ENCODE data around the gene NEDD4L. TPM values are rescaled to one million over a fixed set of nuclear protein-coding genes. Genes with fewer than 3 reads are reported as not detected.

NEDD4L gene
- total RNA-seq, 2 experiments from 2014 or later, result 11.2 to 13.7 TPM

GRCh38 chr18:58105206-58105887, 61.3 kb downstream of the NEDD4L start:
- ATAC-seq (ENCODE audit: poor library complexity), result no peak
- Mint-ChIP-seq H3K4me1 (ENCODE audit: low read depth) (peaks cover 8% of the 10 kb centered on the region), H3K27me3 (peaks cover 14% of the 10 kb centered on the region), H3K4me3 (no peak overlapping the region), H3K9me3 (no peaks in the 10 kb centered on the region), H3K27ac (no peak overlapping the region), H3K36me3 (ENCODE audit: low read depth) (no peaks in the 10 kb centered on the region)
- ChIA-PET POLR2A (no interaction called here), CTCF (no interaction called here)
- H3K27ac ChIP-seq (ENCODE audit: low read depth in 1 of 2, low read length in 2 of 2), result no peak overlapping the region
- H3K27me3 ChIP-seq (ENCODE audit: control insufficient read depth in 1 of 2, insufficient read depth in 2 of 2, low read length in 2 of 2), result no peaks in the 10 kb centered on the region
- H3K36me3 ChIP-seq (ENCODE audit: insufficient read depth, low read length), result no peaks in the 10 kb centered on the region
- intact Hi-C loops (cut with DNase I, micrococcal nuclease), result no loop called here
- no peak for TF ChIP-seq CTCF (IDR thresholded peaks at IDR 0.05)
- no peak overlapping the region for H3K4me3 ChIP-seq (ENCODE audit: low read length)
- no peak for DNase-seq
- H3K9me3 ChIP-seq (ENCODE audit: control insufficient read depth in 1 of 2, insufficient read depth in 1 of 2, low read length in 2 of 2), result no peaks in the 10 kb centered on the region
- H3K4me1 ChIP-seq (ENCODE audit: insufficient read depth, low read length), result no peaks in the 10 kb centered on the region

GRCh38 chr18:58105888-58106260, 61.8 kb downstream of the NEDD4L start:
- TF ChIP-seq CTCF (IDR thresholded peaks at IDR 0.05), result no peak
- Mint-ChIP-seq H3K4me3 (no peak overlapping the region), H3K9me3 (no peaks in the 10 kb centered on the region), H3K27me3 (peaks cover 14% of the 10 kb centered on the region), H3K4me1 (ENCODE audit: low read depth) (peaks cover 8% of the 10 kb centered on the region), H3K27ac (no peak overlapping the region), H3K36me3 (ENCODE audit: low read depth) (no peaks in the 10 kb centered on the region)
- H3K4me3 ChIP-seq (ENCODE audit: low read length), result no peak overlapping the region
- CTCF ChIA-PET, result no interaction called here
- H3K27ac ChIP-seq (ENCODE audit: low read depth in 1 of 2, low read length in 2 of 2), result no peak overlapping the region
- no peaks in the 10 kb centered on the region for H3K9me3 ChIP-seq (ENCODE audit: control insufficient read depth in 1 of 2, insufficient read depth in 1 of 2, low read length in 2 of 2)
- no peaks in the 10 kb centered on the region for H3K27me3 ChIP-seq (ENCODE audit: control insufficient read depth in 1 of 2, insufficient read depth in 2 of 2, low read length in 2 of 2)
- POLR2A ChIA-PET, result no interaction called here
- H3K36me3 ChIP-seq (ENCODE audit: insufficient read depth, low read length), result no peaks in the 10 kb centered on the region
- DNase-seq (no peak), ATAC-seq (ENCODE audit: poor library complexity) (no peak)
- intact Hi-C loops (cut with DNase I, micrococcal nuclease), result no loop called here
- H3K4me1 ChIP-seq (ENCODE audit: insufficient read depth, low read length), result no peaks in the 10 kb centered on the region

- TF ChIP-seq CTCF (IDR thresholded peaks at IDR 0.05), result no peak
- H3K4me1 Mint-ChIP-seq (ENCODE audit: low read depth), result peaks cover 8% of the 10 kb centered on the region
Observed at GRCh38 chr18:58106289-58107070, 62.5 kb downstream of the NEDD4L start.

More at GRCh38 chr18:58106289-58107070, 62.5 kb downstream of the NEDD4L start:
- Mint-ChIP-seq H3K9me3 (no peaks in the 10 kb centered on the region), H3K27me3 (peaks cover 18% of the 10 kb centered on the region), H3K36me3 (ENCODE audit: low read depth) (no peaks in the 10 kb centered on the region), H3K4me3 (no peak overlapping the region), H3K27ac (no peak overlapping the region)
- ChIA-PET CTCF (no interaction called here), POLR2A (no interaction called here)
- Histone ChIP-seq H3K27ac (ENCODE audit: low read depth in 1 of 2, low read length in 2 of 2) (no peak overlapping the region), H3K4me1 (ENCODE audit: insufficient read depth, low read length) (no peaks in the 10 kb centered on the region), H3K27me3 (ENCODE audit: control insufficient read depth in 1 of 2, insufficient read depth in 2 of 2, low read length in 2 of 2) (no peaks in the 10 kb centered on the region), H3K4me3 (ENCODE audit: low read length) (no peak overlapping the region), H3K36me3 (ENCODE audit: insufficient read depth, low read length) (no peaks in the 10 kb centered on the region), H3K9me3 (ENCODE audit: control insufficient read depth in 1 of 2, insufficient read depth in 1 of 2, low read length in 2 of 2) (no peaks in the 10 kb centered on the region)
- ATAC-seq (ENCODE audit: poor library complexity) (no peak), DNase-seq (no peak)
- intact Hi-C loops (cut with DNase I, micrococcal nuclease), result no loop called here

All from CD4-positive, alpha-beta T cell (primary cell).